KMS-11 (cell line): ENCODE results near the gene ANO10.

Experiments
- H2AFZ ChIP-seq: fragments of 200-600 bp; sonication (generic); 2 replicates; pipeline ENCODE4 v1.6.1; 2016; ENCODE audit warnings: antibody characterized with exemption, mixed run types, low read depth
- H3K27ac ChIP-seq: fragments of 200-600 bp; sonication (generic); 2 replicates; pipeline ENCODE4 v1.6.1; 2016; ENCODE audit warnings: mild to moderate bottlenecking, mixed run types
- H3K27me3 ChIP-seq: fragments of 200-600 bp; sonication (generic); 2 replicates; pipeline ENCODE4 v1.6.1; 2017; ENCODE audit warnings: mild to moderate bottlenecking, low read depth, mixed run types, moderate library complexity; ENCODE audit not compliant: insufficient read depth
- H3K36me3 ChIP-seq: fragments of 200-600 bp; sonication (generic); 2 replicates; pipeline ENCODE4 v1.6.1; 2017; ENCODE audit warnings: mild to moderate bottlenecking, mixed run types; ENCODE audit not compliant: insufficient read depth
- H3K4me1 ChIP-seq: fragments of 200-600 bp; sonication (generic); 2 replicates; pipeline ENCODE4 v1.6.1; 2016; ENCODE audit warnings: mild to moderate bottlenecking, low read depth, mixed run types; ENCODE audit not compliant: poor library complexity, severe bottlenecking
- H3K4me2 ChIP-seq: fragments of 200-600 bp; sonication (generic); 2 replicates; pipeline ENCODE4 v1.7.0; 2016; ENCODE audit warnings: mild to moderate bottlenecking, mixed run types
- H3K4me3 ChIP-seq: fragments of 200-600 bp; sonication (generic); IDR thresholded peaks from 2 replicates; pipeline ENCODE4 v1.6.1; 2017; ENCODE audit warnings: low read depth, low read length, mixed read lengths; ENCODE audit not compliant: insufficient read depth
- H3K79me2 ChIP-seq: fragments of 200-600 bp; sonication (generic); 2 replicates; pipeline ENCODE4 v1.6.1; 2016; ENCODE audit warnings: low read depth, mixed run types; ENCODE audit not compliant: insufficient read depth
- H3K9ac ChIP-seq: fragments of 200-600 bp; sonication (generic); 2 replicates; pipeline ENCODE4 v1.6.1; 2016; ENCODE audit warnings: mild to moderate bottlenecking, mixed run types
- H4K20me1 ChIP-seq: fragments of 200-600 bp; sonication (generic); 2 replicates; pipeline ENCODE4 v1.6.1; 2016; ENCODE audit warnings: mild to moderate bottlenecking, mixed run types; ENCODE audit not compliant: insufficient read depth
- CTCF ChIP-seq: fragments of 200-600 bp; sonication (generic); conservative IDR thresholded peaks from 2 replicates; pipeline ENCODE4 v1.6.1; 2017; ENCODE audit warnings: low read depth, mild to moderate bottlenecking, antibody characterized with exemption, low read length, moderate library complexity, mixed read lengths

ANO10 gene

DNA sequence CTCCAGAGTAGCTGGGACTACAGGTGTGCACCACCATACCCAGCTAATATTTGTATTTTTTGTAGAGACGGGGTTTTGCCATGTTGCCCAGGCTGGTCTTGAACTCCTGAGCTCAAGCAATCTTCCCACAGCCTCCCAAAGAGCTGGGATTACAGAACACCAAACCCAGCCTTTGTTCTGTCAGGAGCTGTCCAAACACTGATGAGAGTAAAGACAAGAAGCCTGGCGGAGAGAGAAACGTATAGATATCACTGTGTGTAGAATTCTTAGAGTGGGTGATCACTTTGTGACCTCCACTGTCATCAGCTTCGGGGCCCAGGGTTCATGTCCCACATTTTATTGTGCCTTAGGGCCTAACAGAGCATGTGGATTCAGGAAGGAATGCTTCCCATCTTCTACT, 176.0 kb downstream of the ANO10 start:
- H3K4me2 ChIP-seq: no peak overlapping the region
- no peak overlapping the region for H3K27ac ChIP-seq
- H3K36me3 ChIP-seq: no peaks in the 10 kb centered on the region
- no peak overlapping the region for H3K9ac ChIP-seq
- no peak overlapping the region for H3K4me3 ChIP-seq
- no peaks in the 10 kb centered on the region for H3K79me2 ChIP-seq
- no peaks in the 10 kb centered on the region for H4K20me1 ChIP-seq
- TF ChIP-seq CTCF: no peak
- H3K27me3 ChIP-seq: no peaks in the 10 kb centered on the region
- H2AFZ ChIP-seq: no peak overlapping the region
- H3K4me1 ChIP-seq: no peaks in the 10 kb centered on the region

GRCh38 chr3:43442872-43443395, 178.9 kb downstream of the ANO10 start:
- no peak for TF ChIP-seq CTCF
- H3K36me3 ChIP-seq: no peaks in the 10 kb centered on the region
- H4K20me1 ChIP-seq: no peaks in the 10 kb centered on the region
- H3K79me2 ChIP-seq: no peaks in the 10 kb centered on the region
- no peak overlapping the region for H3K27ac ChIP-seq
- H3K4me1 ChIP-seq: no peaks in the 10 kb centered on the region
- no peak overlapping the region for H3K4me2 ChIP-seq
- H3K27me3 ChIP-seq: no peaks in the 10 kb centered on the region
- no peak overlapping the region for H2AFZ ChIP-seq
- no peak overlapping the region for H3K9ac ChIP-seq
- H3K4me3 ChIP-seq: no peak overlapping the region

- Histone ChIP-seq H3K4me1 (no peaks in the 10 kb centered on the region), H2AFZ (no peak overlapping the region), H3K4me3 (no peak overlapping the region), H3K27me3 (no peaks in the 10 kb centered on the region), H3K79me2 (no peaks in the 10 kb centered on the region), H3K36me3 (no peaks in the 10 kb centered on the region), H4K20me1 (no peaks in the 10 kb centered on the region), H3K4me2 (no peak overlapping the region), H3K27ac (no peak overlapping the region), H3K9ac (no peak overlapping the region)
- TF ChIP-seq CTCF: no peak
Measured at GRCh38 chr3:43436507-43437140, 185.2 kb downstream of the ANO10 start.

DNA sequence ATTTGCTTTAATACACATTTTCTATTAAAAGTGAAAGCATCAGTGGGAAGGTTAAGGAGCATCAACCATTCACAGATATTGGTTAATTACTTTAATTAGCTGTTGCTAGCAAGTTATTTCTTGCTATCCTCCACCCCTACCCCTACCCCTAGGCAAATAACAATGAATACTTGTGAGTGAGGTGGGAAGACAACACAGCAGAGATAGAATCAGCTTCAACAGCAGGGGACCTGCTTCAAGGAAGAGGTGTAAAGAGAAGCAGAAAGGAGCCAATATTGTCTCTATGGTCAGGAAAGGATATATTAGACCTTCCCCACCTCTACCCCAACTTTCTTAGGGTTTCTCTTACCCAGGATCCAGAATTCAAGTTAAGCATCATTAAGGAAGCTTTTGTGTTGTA, 186.1 kb downstream of the ANO10 start:
- Histone ChIP-seq H3K27me3 (no peaks in the 10 kb centered on the region), H3K4me2 (no peak overlapping the region), H3K4me3 (no peak overlapping the region), H2AFZ (no peak overlapping the region), H4K20me1 (no peaks in the 10 kb centered on the region), H3K36me3 (no peaks in the 10 kb centered on the region), H3K27ac (no peak overlapping the region), H3K9ac (no peak overlapping the region), H3K79me2 (no peaks in the 10 kb centered on the region), H3K4me1 (no peaks in the 10 kb centered on the region)
- no peak for TF ChIP-seq CTCF
